Measurements from ENCODE around the gene EEF1AKMT4. TPM values are rescaled to one million over a fixed set of nuclear protein-coding genes. Genes with fewer than 3 reads are reported as not detected.

EEF1AKMT4 gene
- total RNA-seq, 3 donors from 2014 or later (not counting 1 experiment from before 2014, with no cell fraction given), result 0.73 to 0.80 (median 0.79) TPM

DNA sequence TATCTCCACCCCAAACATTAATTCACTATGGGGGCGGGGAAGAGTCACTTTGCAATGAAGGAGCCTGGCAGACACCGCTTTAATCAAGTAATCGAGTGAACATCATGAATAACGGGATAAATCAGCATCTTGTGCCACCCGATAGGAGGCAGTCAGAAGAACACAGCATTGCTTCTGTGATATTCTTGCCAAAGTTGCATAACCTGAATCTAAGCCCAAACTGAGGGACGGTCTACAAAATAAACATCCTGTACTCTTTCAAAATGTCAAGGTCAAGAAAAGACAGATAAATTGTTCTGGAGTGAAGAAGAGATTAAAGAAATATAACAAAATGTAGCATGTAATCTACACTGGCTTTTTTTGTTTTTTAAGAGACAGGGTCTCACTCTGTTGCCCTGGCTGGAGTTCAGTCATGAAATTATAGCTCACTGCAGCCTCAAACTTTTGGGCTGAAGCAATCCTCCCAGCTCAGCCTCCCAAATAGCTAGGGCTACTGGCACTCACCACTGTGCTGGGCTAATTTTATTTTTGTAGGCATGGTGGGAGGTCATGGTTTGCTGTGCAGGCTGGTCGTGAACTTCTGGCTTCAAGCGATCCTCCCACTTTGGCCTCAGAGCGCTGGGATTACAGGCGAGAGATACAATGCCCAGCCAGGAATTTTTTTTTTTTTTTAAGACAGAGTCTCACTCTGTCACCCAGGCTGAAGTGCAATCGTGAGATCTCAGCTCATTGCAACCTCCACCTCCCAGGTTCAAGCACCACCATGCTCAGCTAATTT lies 40.1 kb upstream of the EEF1AKMT4 start:
- Mint-ChIP-seq H3K9me3 (no peaks in the 10 kb centered on the region), H3K36me3 (no peaks in the 10 kb centered on the region), H3K27me3 (ENCODE audit: low read depth in 2 of 2) (peaks cover 12 to 14% of the 10 kb centered on the region in 2 donors), H3K27ac (no peak overlapping the region), H3K4me1 (no peaks in the 10 kb centered on the region), H3K4me3 (no peak overlapping the region)
- Histone ChIP-seq H3K4me1 (ENCODE audit: control insufficient read depth, insufficient read depth, low read length) (no peaks in the 10 kb centered on the region), H3K9me3 (ENCODE audit: control insufficient read depth, insufficient read depth, low read length) (no peaks in the 10 kb centered on the region), H3K4me3 (ENCODE audit: low read length) (no peak overlapping the region), H3K36me3 (ENCODE audit: control insufficient read depth, insufficient read depth, low read length) (no peaks in the 10 kb centered on the region), H3K27me3 (ENCODE audit: control insufficient read depth, insufficient read depth, low read length) (no peaks in the 10 kb centered on the region), H3K27ac (ENCODE audit: low read length) (no peak overlapping the region)
- DNase-seq (no peak), ATAC-seq (no peak)
- TF ChIP-seq, protein P1, sequence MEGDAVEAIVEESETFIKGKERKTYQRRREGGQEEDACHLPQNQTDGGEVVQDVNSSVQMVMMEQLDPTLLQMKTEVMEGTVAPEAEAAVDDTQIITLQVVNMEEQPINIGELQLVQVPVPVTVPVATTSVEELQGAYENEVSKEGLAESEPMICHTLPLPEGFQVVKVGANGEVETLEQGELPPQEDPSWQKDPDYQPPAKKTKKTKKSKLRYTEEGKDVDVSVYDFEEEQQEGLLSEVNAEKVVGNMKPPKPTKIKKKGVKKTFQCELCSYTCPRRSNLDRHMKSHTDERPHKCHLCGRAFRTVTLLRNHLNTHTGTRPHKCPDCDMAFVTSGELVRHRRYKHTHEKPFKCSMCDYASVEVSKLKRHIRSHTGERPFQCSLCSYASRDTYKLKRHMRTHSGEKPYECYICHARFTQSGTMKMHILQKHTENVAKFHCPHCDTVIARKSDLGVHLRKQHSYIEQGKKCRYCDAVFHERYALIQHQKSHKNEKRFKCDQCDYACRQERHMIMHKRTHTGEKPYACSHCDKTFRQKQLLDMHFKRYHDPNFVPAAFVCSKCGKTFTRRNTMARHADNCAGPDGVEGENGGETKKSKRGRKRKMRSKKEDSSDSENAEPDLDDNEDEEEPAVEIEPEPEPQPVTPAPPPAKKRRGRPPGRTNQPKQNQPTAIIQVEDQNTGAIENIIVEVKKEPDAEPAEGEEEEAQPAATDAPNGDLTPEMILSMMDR (IDR thresholded peaks at IDR 0.05), result no peak
- 85% methylated on average over 10 of the region's 11 CpGs for WGBS (ENCODE audit: insufficient coverage)
- intact Hi-C loops (cut with micrococcal nuclease), result no loop called here

DNA sequence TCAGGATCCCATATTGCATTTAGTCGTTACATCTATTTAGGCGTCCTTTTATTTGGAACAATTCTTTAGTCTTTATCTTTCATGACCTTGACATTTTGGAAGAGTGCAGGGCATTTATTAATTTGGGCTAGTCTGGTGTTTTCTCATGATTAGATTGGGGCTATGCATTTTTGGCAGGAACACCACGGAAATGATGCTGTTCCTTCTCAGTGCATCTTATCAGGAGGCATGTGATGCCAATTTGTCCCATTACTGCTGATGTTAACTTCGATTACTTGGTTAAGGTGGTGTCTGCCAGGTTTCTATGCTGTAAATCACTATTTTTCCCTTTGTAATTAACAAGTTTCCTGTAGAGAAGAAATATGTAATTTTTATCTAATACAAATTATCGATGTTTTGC lies 38.2 kb upstream of the EEF1AKMT4 start:
- Mint-ChIP-seq H3K9me3 (no peaks in the 10 kb centered on the region), H3K4me3 (no peak overlapping the region), H3K4me1 (no peaks in the 10 kb centered on the region), H3K27me3 (ENCODE audit: low read depth in 2 of 2) (peaks cover 12 to 17% of the 10 kb centered on the region in 2 donors), H3K36me3 (no peaks in the 10 kb centered on the region), H3K27ac (no peak overlapping the region)
- TF ChIP-seq, protein P1 (IDR thresholded peaks at IDR 0.05), result no peak
- Histone ChIP-seq H3K36me3 (ENCODE audit: control insufficient read depth, insufficient read depth, low read length) (no peaks in the 10 kb centered on the region), H3K4me3 (ENCODE audit: low read length) (no peak overlapping the region), H3K27me3 (ENCODE audit: control insufficient read depth, insufficient read depth, low read length) (no peaks in the 10 kb centered on the region), H3K9me3 (ENCODE audit: control insufficient read depth, insufficient read depth, low read length) (no peaks in the 10 kb centered on the region), H3K4me1 (ENCODE audit: control insufficient read depth, insufficient read depth, low read length) (no peaks in the 10 kb centered on the region), H3K27ac (ENCODE audit: low read length) (no peak overlapping the region)
- no peak for ATAC-seq
- no peak for DNase-seq
- intact Hi-C loops (cut with micrococcal nuclease), result no loop called here
- 88% methylated on average over 4 of the region's 5 CpGs for WGBS (ENCODE audit: insufficient coverage)

DNA sequence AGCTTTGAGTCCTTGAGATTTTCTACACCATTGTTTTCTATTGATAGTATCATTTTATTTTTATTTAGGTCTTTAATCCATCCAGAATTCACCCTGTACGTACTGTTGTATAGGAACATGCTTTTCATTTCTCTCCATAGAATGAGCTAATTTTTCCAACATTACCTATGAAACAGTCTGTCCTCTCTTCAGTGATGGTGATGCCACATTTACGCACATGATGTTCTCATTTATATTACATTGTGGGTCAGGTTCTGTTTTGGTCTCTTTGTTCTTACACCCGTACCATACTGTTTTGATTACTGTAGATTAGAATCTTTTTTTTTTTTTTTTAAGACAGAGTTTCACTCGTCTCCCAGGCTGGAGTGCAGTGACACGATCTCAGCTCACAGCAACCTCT lies 37.8 kb upstream of the EEF1AKMT4 start:
- Histone ChIP-seq H3K27ac (ENCODE audit: low read length) (no peak overlapping the region), H3K9me3 (ENCODE audit: control insufficient read depth, insufficient read depth, low read length) (no peaks in the 10 kb centered on the region), H3K4me3 (ENCODE audit: low read length) (no peak overlapping the region), H3K4me1 (ENCODE audit: control insufficient read depth, insufficient read depth, low read length) (no peaks in the 10 kb centered on the region), H3K36me3 (ENCODE audit: control insufficient read depth, insufficient read depth, low read length) (no peaks in the 10 kb centered on the region), H3K27me3 (ENCODE audit: control insufficient read depth, insufficient read depth, low read length) (no peaks in the 10 kb centered on the region)
- intact Hi-C loops (cut with micrococcal nuclease), result no loop called here
- Mint-ChIP-seq H3K27ac (no peak overlapping the region), H3K36me3 (no peaks in the 10 kb centered on the region), H3K4me1 (no peaks in the 10 kb centered on the region), H3K27me3 (ENCODE audit: low read depth in 2 of 2) (peaks cover 7 to 12% of the 10 kb centered on the region in 2 donors), H3K9me3 (no peaks in the 10 kb centered on the region), H3K4me3 (no peak overlapping the region)
- ATAC-seq (no peak), DNase-seq (no peak)
- 91% methylated on average over 5 of the region's 5 CpGs for WGBS (ENCODE audit: insufficient coverage)
- TF ChIP-seq, protein P1 (IDR thresholded peaks at IDR 0.05), result no peak

DNA sequence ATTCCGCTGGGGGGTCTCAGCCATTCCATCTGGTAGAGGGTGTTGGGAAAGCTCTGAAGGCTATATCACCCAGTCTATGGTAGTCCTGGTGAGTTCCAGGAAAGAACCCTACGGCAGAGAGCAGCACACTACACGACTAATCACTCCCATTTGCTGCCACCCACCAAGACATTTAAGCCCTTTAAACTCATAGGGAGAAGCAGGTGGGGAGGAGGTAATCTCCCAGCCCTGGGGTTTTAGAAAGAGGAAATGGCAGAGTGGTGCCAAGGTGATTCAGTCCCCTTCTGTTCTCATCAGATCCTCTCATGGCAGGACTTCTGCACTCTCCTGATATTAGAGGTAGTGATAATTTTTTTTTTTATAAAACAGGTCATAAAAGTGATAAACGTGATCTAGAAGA lies 30.7 kb upstream of the EEF1AKMT4 start:
- no peaks in the 10 kb centered on the region for H3K27me3 ChIP-seq (ENCODE audit: control insufficient read depth, insufficient read depth, low read length)
- no peaks in the 10 kb centered on the region for H3K9me3 ChIP-seq (ENCODE audit: control insufficient read depth, insufficient read depth, low read length)
- intact Hi-C loops (cut with micrococcal nuclease), result no loop called here
- Mint-ChIP-seq H3K9me3 (no peaks in the 10 kb centered on the region), H3K36me3 (no peaks in the 10 kb centered on the region), H3K27ac (no peak overlapping the region), H3K4me1 (no peaks in the 10 kb centered on the region), H3K27me3 (ENCODE audit: low read depth in 2 of 2) (peaks cover 7 to 15% of the 10 kb centered on the region in 2 donors), H3K4me3 (no peak overlapping the region)
- ATAC-seq, result no peak
- no peak overlapping the region for H3K27ac ChIP-seq (ENCODE audit: low read length)
- H3K36me3 ChIP-seq (ENCODE audit: control insufficient read depth, insufficient read depth, low read length), result no peaks in the 10 kb centered on the region
- no peak for DNase-seq
- WGBS (ENCODE audit: insufficient coverage), result 93% methylated on average over 1 of the region's 4 CpGs
- TF ChIP-seq, protein P1 (IDR thresholded peaks at IDR 0.05), result no peak
- no peaks in the 10 kb centered on the region for H3K4me1 ChIP-seq (ENCODE audit: control insufficient read depth, insufficient read depth, low read length)
- no peak overlapping the region for H3K4me3 ChIP-seq (ENCODE audit: low read length)
